ENCODE measurements around the gene NXPH4. TPM values are rescaled to one million over a fixed set of nuclear protein-coding genes. Genes with fewer than 3 reads are reported as not detected.

Gene NXPH4
- total and polyA plus RNA-seq, 4 donors, result 0.15 to 0.94 (median 0.48) TPM

GRCh38 chr12:57193706-57194245 lies 22.8 kb upstream of the NXPH4 start:
- Histone ChIP-seq H3K27me3 (ENCODE audit: control insufficient read depth in 3 of 3, insufficient read depth in 3 of 3, low read length in 2 of 3) (no peaks in the 10 kb centered on the region), H3K4me1 (ENCODE audit: control insufficient read depth in 5 of 5, insufficient read depth in 5 of 5, low read length in 5 of 5) (peaks cover 0 to 4% (median 2%) of the 10 kb centered on the region in 5 donors), H3K4me3 (no peak overlapping the region), H3K27ac (ENCODE audit: low read depth in 1 of 2, low read length in 1 of 2) (no peak overlapping the region), H3K9ac (ENCODE audit: insufficient read depth in 1 of 2, low read length in 2 of 2) (no peak overlapping the region), H3K9me3 (ENCODE audit: control insufficient read depth in 4 of 4, insufficient read depth in 3 of 4, low read length in 3 of 4) (no peaks in the 10 kb centered on the region), H3K36me3 (ENCODE audit: control insufficient read depth in 4 of 4, insufficient read depth in 4 of 4, low read length in 4 of 4) (peaks cover 0 to 89% (median 64%) of the 10 kb centered on the region in 4 donors)
- WGBS, 2 donors, result 87 to 93% methylated on average over 19 of the region's 19 CpGs
- no peak for DNase-seq
- no peak for ATAC-seq (ENCODE audit: insufficient read depth, low FRiP score)
- no peak for TF ChIP-seq CTCF (IDR thresholded peaks at IDR 0.05; ENCODE audit: control extremely low read depth, extremely low read depth)

GRCh38 chr12:57194253-57194652 lies 22.3 kb upstream of the NXPH4 start:
- H3K36me3 ChIP-seq (ENCODE audit: control insufficient read depth in 4 of 4, insufficient read depth in 4 of 4, low read length in 4 of 4), result peaks cover 0 to 89% (median 64%) of the 10 kb centered on the region in 4 donors
- no peaks in the 10 kb centered on the region for H3K27me3 ChIP-seq (ENCODE audit: control insufficient read depth in 3 of 3, insufficient read depth in 3 of 3, low read length in 2 of 3)
- H3K4me3 ChIP-seq, result no peak overlapping the region
- ATAC-seq (ENCODE audit: insufficient read depth, low FRiP score), result no peak
- no peaks in the 10 kb centered on the region for H3K9me3 ChIP-seq (ENCODE audit: control insufficient read depth in 4 of 4, insufficient read depth in 3 of 4, low read length in 3 of 4)
- DNase-seq, result no peak
- H3K4me1 ChIP-seq (ENCODE audit: control insufficient read depth in 5 of 5, insufficient read depth in 5 of 5, low read length in 5 of 5), result peaks cover 0 to 4% (median 2%) of the 10 kb centered on the region in 5 donors
- 93% methylated on average over 17 to 18 of the region's 18 CpGs for WGBS, 2 donors
- no peak for TF ChIP-seq CTCF (IDR thresholded peaks at IDR 0.05; ENCODE audit: control extremely low read depth, extremely low read depth)
- H3K9ac ChIP-seq (ENCODE audit: insufficient read depth in 1 of 2, low read length in 2 of 2), result no peak overlapping the region
- H3K27ac ChIP-seq (ENCODE audit: low read depth in 1 of 2, low read length in 1 of 2), result no peak overlapping the region

- H3K9me3 ChIP-seq (ENCODE audit: control insufficient read depth in 4 of 4, insufficient read depth in 3 of 4, low read length in 3 of 4), result no peaks in the 10 kb centered on the region
- no peaks in the 10 kb centered on the region for H3K27me3 ChIP-seq (ENCODE audit: control insufficient read depth in 3 of 3, insufficient read depth in 3 of 3, low read length in 2 of 3)
- H3K4me1 ChIP-seq (ENCODE audit: control insufficient read depth in 5 of 5, insufficient read depth in 5 of 5, low read length in 5 of 5), result peaks cover 0 to 4% (median 0%) of the 10 kb centered on the region in 5 donors
- no peak overlapping the region for H3K9ac ChIP-seq (ENCODE audit: insufficient read depth in 1 of 2, low read length in 2 of 2)
- 88 to 90% methylated on average over 18 to 19 of the region's 19 CpGs for WGBS, 2 donors
- no peak overlapping the region for H3K4me3 ChIP-seq
- no peak for ATAC-seq (ENCODE audit: insufficient read depth, low FRiP score)
- no peak overlapping the region for H3K27ac ChIP-seq (ENCODE audit: low read depth in 1 of 2, low read length in 1 of 2)
- H3K36me3 ChIP-seq (ENCODE audit: control insufficient read depth in 4 of 4, insufficient read depth in 4 of 4, low read length in 4 of 4), result peaks cover 0 to 87% (median 65%) of the 10 kb centered on the region in 4 donors
- no peak for TF ChIP-seq CTCF (IDR thresholded peaks at IDR 0.05; ENCODE audit: control extremely low read depth, extremely low read depth)
- DNase-seq, result no peak
Measured at GRCh38 chr12:57195186-57195585, 21.4 kb upstream of the NXPH4 start.
